IPS-20b (cell line): ENCODE measurements around the gene OPCML.

Source experiments
- H3K27ac ChIP-seq: one replicate; pipeline ENCODE4 v1.5.1; 2013; ENCODE audit warnings: low read length
- H3K27me3 ChIP-seq: 2 replicates; pipeline ENCODE4 v1.6.1; 2013; ENCODE audit warnings: mild to moderate bottlenecking, low read length, inconsistent platforms; ENCODE audit not compliant: insufficient read depth
- H3K36me3 ChIP-seq: 2 replicates; pipeline ENCODE4 v1.6.1; 2013; ENCODE audit warnings: low read depth, mild to moderate bottlenecking, inconsistent platforms, low read length, moderate library complexity; ENCODE audit not compliant: insufficient read depth
- H3K4me1 ChIP-seq: 2 replicates; pipeline ENCODE4 v1.6.1; 2013; ENCODE audit warnings: mild to moderate bottlenecking, control low read depth, inconsistent platforms, low read length, moderate library complexity; ENCODE audit not compliant: insufficient read depth
- H3K4me3 ChIP-seq: 2 replicates; pipeline ENCODE4 v1.5.1; 2013; ENCODE audit warnings: mild to moderate bottlenecking, low read length, inconsistent platforms
- H3K9ac ChIP-seq: 2 replicates; pipeline ENCODE4 v1.6.1; 2013; ENCODE audit warnings: low read depth, mild to moderate bottlenecking, inconsistent platforms, low read length, moderate library complexity
- H3K9me3 ChIP-seq: 2 replicates; pipeline ENCODE4 v1.6.1; 2013; ENCODE audit warnings: mild to moderate bottlenecking, low read depth, low read length, inconsistent platforms; ENCODE audit not compliant: insufficient read depth

OPCML gene

DNA sequence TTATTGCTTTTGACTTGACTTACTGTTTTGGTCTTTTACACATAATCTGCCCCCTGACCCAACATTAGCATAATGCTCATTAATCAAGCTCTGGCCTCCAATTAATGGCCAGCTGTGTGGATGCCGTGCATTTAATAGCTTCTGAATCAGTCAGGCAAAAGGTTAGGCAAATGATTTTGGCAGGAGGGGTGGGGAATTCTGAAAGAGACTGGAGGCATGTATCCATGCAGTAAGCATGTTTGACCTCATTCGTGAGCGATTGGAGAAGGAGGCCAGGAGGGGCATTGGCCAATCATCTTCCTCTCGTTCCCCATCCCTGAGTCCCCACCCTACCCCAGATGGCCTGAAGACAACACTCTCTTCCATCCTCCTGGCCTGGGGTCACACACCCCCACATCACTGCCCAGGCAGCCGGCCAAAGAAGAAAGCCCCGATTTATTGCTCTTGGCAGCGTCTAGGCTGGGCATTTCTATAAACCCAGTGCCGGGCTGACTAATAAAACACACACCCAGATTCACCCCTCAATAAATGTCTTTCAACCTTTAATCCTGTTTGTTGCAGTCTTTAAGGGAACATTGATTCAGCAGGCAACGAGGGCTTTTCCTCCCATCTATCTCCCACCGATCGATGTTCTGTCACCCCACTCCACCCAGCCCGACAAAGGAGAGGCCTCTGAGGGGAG lies 150.0 kb downstream of the OPCML start:
- Histone ChIP-seq H3K27me3 (no peaks in the 10 kb centered on the region), H3K4me3 (no peak overlapping the region), H3K27ac (no peak overlapping the region), H3K9ac (no peak overlapping the region), H3K9me3 (no peaks in the 10 kb centered on the region), H3K36me3 (no peaks in the 10 kb centered on the region), H3K4me1 (peaks cover 5% of the 10 kb centered on the region; the same call in 1 of the 2 replicates)

DNA sequence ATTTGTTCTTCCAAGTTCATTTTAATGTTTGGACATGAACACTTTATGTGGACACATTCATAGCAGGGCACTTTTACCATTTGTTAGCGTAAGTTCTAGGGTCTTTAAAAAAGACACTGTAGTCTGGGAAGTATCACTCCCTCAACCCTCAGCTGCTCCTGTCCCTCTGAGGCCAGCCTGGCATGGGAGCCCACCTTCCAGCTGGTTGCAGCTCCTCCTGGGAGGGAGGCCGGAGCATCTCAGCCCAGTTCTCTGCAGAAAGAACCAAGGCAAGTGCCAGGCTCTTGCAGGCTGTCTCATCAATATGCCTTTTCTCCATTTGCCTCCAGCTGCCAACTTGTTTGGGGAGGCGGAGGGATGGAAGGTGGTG lies 150.6 kb downstream of the OPCML start:
- Histone ChIP-seq H3K9me3 (no peaks in the 10 kb centered on the region), H3K36me3 (no peaks in the 10 kb centered on the region), H3K4me1 (peaks cover 5% of the 10 kb centered on the region; the same call in 1 of the 2 replicates), H3K27ac (no peak overlapping the region), H3K9ac (no peak overlapping the region), H3K4me3 (no peak overlapping the region), H3K27me3 (no peaks in the 10 kb centered on the region)

DNA sequence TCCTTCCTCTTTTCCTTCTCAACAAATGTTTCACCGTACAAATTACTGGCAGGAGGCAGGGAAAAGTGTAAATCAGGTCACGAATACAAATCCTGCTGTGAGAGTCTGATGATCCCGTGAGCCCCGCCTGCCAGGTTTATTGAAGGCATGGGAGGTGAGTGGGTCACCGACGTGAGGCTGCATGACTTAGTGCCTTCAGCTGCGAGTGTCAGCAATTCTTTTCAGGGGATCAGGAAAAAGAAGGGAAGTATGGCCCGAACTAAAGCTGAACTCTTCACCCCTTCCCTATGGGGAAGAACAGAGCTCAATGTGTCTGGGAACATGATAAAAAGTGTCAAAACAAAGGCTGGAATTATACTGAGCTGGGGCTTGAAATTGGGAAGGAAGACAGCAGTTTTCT lies 166.2 kb downstream of the OPCML start:
- Histone ChIP-seq H3K4me1 (no peaks in the 10 kb centered on the region), H3K36me3 (no peaks in the 10 kb centered on the region), H3K9me3 (no peaks in the 10 kb centered on the region), H3K9ac (no peak overlapping the region), H3K4me3 (no peak overlapping the region), H3K27me3 (no peaks in the 10 kb centered on the region), H3K27ac (no peak overlapping the region)

DNA sequence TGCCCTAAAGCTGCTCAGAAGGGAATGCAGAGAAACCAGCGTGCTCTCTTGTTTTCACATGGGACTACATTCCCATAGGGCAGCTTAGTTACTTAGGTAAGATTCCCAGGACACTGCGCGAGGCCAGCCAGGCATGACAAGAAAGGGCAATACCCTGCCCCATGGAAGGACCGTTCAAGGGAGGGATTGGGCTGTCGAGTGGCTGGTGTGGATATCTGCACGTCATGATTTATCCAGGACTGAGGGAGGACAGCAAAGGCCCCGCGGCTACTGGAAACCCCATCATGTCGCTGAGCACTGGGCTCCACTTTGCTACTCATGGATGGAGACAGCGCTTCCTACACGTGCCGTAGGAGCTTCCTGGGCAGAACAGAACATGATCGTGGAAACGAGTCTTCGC lies 169.4 kb downstream of the OPCML start:
- Histone ChIP-seq H3K27me3 (no peaks in the 10 kb centered on the region), H3K4me3 (no peak overlapping the region), H3K9ac (no peak overlapping the region), H3K4me1 (no peaks in the 10 kb centered on the region), H3K9me3 (no peaks in the 10 kb centered on the region), H3K27ac (no peak overlapping the region), H3K36me3 (no peaks in the 10 kb centered on the region)

DNA sequence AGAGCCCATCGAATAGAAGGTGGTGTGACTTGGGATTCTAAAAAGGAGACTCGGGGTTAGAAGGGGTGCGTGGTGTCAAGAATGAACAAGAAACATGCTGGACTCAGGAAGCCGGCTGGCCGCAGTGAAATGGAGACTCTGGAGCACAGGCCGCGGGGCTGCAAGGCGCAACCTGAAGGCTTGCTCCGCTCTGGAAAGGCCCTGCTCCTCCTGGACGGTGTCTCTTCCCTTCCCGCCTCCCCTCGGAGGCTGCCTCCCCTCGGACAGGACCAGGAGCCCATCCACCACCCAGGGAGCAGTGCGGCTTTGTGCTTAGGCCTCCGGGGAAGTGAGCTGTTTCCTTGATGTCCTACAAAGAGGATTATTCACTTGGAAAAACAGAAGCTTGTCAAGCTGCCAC lies 170.1 kb downstream of the OPCML start:
- Histone ChIP-seq H3K9ac (no peak overlapping the region), H3K9me3 (no peaks in the 10 kb centered on the region), H3K27me3 (no peaks in the 10 kb centered on the region), H3K36me3 (no peaks in the 10 kb centered on the region), H3K4me3 (no peak overlapping the region), H3K27ac (no peak overlapping the region), H3K4me1 (no peaks in the 10 kb centered on the region)

DNA sequence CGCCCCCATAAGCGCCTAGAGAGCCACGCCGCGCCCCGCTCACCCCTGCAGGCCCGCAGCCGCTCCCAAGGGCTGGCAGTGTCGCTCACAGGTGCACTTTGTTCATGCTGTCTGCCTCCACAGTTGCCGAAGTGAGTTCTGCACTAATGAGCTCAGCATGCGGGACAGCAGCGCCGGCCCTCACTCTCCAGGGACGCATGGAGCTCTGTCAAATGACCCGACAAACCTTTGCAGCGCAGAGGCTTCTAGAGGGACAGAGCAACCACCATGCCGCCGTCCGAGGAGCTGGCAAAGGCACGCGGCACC lies 170.7 kb downstream of the OPCML start:
- Histone ChIP-seq H3K9ac (no peak overlapping the region), H3K27ac (no peak overlapping the region), H3K4me1 (no peaks in the 10 kb centered on the region), H3K36me3 (no peaks in the 10 kb centered on the region), H3K9me3 (no peaks in the 10 kb centered on the region), H3K4me3 (no peak overlapping the region), H3K27me3 (no peaks in the 10 kb centered on the region)

DNA sequence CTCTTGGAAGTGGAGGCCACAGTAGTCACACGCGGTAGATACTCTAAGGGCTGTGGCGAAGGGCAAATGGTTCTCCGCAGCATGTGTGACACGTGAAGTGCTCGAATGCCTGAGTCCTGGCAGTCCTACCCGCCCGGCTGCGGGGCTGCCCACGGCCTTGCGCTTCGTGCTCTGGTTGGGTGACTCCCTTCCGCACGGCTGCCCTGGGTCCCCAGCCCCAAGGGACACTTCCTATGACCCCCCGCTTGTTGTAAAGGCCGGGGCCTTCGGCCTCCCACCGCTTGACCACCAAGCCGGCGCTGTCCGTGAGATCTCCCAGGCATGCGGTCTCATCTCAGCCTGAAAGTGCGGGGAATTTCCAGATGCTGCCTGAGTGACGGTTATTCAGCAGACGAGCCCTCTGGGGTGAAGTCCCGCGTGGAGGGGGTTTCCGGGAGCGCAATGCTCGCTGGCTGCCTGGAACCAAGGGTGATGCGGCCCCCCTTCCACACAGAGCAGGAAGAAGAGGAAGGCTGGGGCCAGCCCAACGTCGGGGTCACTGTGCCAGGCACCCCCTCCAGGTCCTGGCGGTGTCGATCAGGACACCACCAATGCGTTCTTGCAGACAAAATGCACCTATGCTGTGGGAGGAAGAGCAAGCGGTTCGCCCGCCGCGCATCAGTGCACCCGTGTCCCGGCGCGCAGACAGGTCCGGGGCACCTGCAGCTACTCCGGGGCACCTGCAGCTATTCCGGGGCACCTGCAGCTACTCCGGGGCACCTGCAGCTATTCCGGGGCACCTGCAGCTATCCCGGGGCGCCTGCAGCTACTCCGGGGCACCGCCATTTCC lies 171.2 kb downstream of the OPCML start:
- no peak overlapping the region for H3K9ac ChIP-seq
- no peak overlapping the region for H3K4me3 ChIP-seq
- H3K9me3 ChIP-seq, result no peaks in the 10 kb centered on the region
- H3K27ac ChIP-seq, result no peak overlapping the region
- no peaks in the 10 kb centered on the region for H3K36me3 ChIP-seq
- no peaks in the 10 kb centered on the region for H3K27me3 ChIP-seq
- H3K4me1 ChIP-seq, result no peaks in the 10 kb centered on the region

DNA sequence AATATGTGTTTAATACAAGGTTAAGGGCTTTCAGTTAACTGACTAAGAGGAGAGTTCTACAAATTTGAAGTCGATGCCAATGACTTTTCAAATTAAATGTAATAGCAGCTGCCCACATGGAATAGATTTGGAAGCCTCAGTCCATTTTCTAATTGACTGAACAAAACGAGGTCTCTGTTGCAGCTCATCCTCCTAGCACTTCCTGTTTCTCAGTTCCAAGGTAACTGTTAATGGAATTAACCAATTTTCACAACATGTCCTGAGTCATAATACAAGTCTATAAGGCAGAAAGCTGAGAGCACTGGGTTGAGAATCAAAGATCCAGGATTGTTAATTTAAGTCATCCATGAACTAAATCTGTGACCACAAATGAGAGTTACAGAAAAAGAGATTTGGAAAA lies 177.2 kb downstream of the OPCML start:
- H3K27me3 ChIP-seq, result no peaks in the 10 kb centered on the region
- no peak overlapping the region for H3K4me3 ChIP-seq
- no peak overlapping the region for H3K9ac ChIP-seq
- H3K4me1 ChIP-seq, result no peaks in the 10 kb centered on the region
- no peak overlapping the region for H3K27ac ChIP-seq
- no peaks in the 10 kb centered on the region for H3K9me3 ChIP-seq
- no peaks in the 10 kb centered on the region for H3K36me3 ChIP-seq

DNA sequence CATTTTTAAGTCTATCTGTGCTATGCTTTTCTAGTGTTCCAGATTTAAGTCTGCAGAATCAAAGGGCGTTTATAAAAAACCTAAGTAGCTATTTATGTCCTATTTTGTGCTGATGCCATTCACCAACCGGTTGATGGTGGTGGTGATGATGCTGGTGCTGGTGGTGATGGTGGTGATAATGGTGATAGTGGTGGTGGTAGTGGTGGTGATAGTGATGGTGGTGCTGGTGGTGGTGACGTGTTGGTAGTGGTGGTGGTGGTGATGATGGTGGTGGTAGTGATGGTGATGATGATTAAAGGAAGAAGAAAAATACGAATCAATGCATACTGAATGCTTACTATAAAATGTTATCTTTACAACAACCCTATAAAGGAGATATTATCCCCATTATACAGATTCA lies 178.2 kb downstream of the OPCML start:
- Histone ChIP-seq H3K27ac (no peak overlapping the region), H3K36me3 (no peaks in the 10 kb centered on the region), H3K9me3 (no peaks in the 10 kb centered on the region), H3K4me1 (no peaks in the 10 kb centered on the region), H3K4me3 (no peak overlapping the region), H3K9ac (no peak overlapping the region), H3K27me3 (no peaks in the 10 kb centered on the region)

DNA sequence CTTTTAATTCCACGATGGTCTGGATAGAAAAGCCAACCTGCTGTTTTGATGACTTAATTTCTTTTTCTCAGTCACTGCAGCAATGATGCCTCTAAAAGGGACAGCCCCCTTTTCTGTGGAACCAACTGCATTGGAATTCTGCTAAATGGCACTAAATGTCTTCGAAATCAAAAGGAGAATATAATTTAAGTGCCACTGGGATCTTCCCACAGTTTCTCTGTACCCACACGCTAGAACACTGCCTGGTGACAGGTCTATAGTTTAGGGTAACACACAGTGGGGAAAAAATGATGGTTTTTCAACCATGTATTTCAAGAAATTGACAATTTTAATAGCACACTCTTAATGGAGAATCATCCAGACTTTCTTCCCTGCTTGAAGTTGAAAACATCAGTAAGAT lies 182.3 kb downstream of the OPCML start:
- Histone ChIP-seq H3K9ac (no peak overlapping the region), H3K27me3 (no peaks in the 10 kb centered on the region), H3K4me1 (no peaks in the 10 kb centered on the region), H3K4me3 (no peak overlapping the region), H3K36me3 (no peaks in the 10 kb centered on the region), H3K27ac (no peak overlapping the region), H3K9me3 (no peaks in the 10 kb centered on the region)

DNA sequence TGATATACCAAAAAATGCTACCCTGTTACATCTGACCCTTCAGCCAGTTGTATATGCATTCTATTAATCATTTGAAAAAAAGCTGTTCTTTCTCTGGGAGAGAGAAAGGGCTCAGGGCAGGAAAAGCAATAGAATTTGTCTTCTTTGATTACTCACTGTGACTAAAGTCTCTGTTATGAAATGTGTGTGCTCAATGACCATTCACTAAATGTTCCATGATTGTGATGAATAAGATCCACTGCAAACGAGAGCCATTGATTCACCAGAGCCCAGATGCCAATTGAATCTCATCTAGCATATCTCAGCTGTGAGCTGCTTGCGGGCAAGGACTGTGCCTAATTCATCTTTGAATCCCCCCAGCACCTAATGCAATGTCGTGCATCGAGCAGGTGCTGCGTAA lies 184.3 kb downstream of the OPCML start:
- no peaks in the 10 kb centered on the region for H3K36me3 ChIP-seq
- no peak overlapping the region for H3K9ac ChIP-seq
- no peaks in the 10 kb centered on the region for H3K9me3 ChIP-seq
- H3K27ac ChIP-seq, result no peak overlapping the region
- H3K4me1 ChIP-seq, result no peaks in the 10 kb centered on the region
- H3K4me3 ChIP-seq, result no peak overlapping the region
- no peaks in the 10 kb centered on the region for H3K27me3 ChIP-seq

DNA sequence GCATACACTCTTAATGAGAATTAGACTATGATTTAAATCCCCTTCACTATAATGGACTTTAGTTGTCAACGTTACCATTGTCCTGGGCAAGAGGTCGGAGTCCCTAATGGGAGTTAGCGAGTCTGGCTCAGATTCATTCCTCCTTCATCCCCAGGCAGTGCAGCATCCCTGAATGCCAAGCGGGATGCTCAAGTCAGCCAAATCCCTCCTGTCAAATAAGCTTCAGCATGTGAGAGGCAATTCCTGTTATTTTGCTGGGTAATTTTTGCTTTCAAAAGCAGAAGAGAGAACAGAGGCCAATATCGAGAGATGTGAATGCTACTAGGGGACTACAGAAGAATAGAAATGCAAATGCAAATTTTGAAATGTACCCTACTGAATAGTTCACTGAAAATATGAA lies 186.2 kb downstream of the OPCML start:
- H3K9ac ChIP-seq, result no peak overlapping the region
- H3K27ac ChIP-seq, result no peak overlapping the region
- no peaks in the 10 kb centered on the region for H3K4me1 ChIP-seq
- no peaks in the 10 kb centered on the region for H3K27me3 ChIP-seq
- no peak overlapping the region for H3K4me3 ChIP-seq
- no peaks in the 10 kb centered on the region for H3K36me3 ChIP-seq
- no peaks in the 10 kb centered on the region for H3K9me3 ChIP-seq
